H1 (cell line): ENCODE data around the gene LRRC27. TPM values are rescaled to one million over a fixed set of nuclear protein-coding genes. Genes with fewer than 3 reads are reported as not detected.

ENCODE experiments used
- CTCF ChIA-PET: fragments of 300-600 bp; sonication (Branson Sonifier 250); formaldehyde crosslinking; loops from one replicate; lab custom pipeline; 2021; ENCODE audit not compliant: partially characterized antibody; lab: Charles Lee
- POLR2A ChIA-PET: fragments of 300-600 bp; sonication (Branson Sonifier 250); formaldehyde crosslinking; loops from one replicate; lab custom pipeline; 2021; ENCODE audit warnings: inconsistent platforms; ENCODE audit not compliant: partially characterized antibody; lab: Charles Lee
- DNase-seq, 2 experiments: peaks; one replicate each; pipeline versions ENCODE4 v3.0.0 to v3.0.0-alpha.2; 2010 to 2022; ENCODE audit warnings: low spot score in 2 of 2, low read depth in 1 of 2, mixed read lengths in 1 of 2
- FAIRE-seq: peaks from 2 replicates; lab custom pipeline; 2011; peaks lifted over from hg19 to GRCh38; lab: Jason Lieb, UNC
- H2AFZ ChIP-seq: 2 replicates; pipeline ENCODE4 v1.8.1; 2012; ENCODE audit warnings: low read length, inconsistent platforms
- H2AK5ac ChIP-seq: 2 replicates; pipeline ENCODE4 v1.6.1; 2013; ENCODE audit warnings: low read depth, low read length
- H2BK120ac ChIP-seq: replicated peaks from 2 replicates; pipeline ENCODE3; 2013; ENCODE audit warnings: low read depth, low read length, inconsistent platforms
- H2BK12ac ChIP-seq: 2 replicates; pipeline ENCODE4 v1.6.1; 2013; ENCODE audit warnings: low read depth, low read length
- H2BK15ac ChIP-seq: 2 replicates; pipeline ENCODE4 v1.6.1; 2013; ENCODE audit warnings: low read length
- H2BK20ac ChIP-seq: 2 replicates; pipeline ENCODE4 v1.6.1; 2013; ENCODE audit warnings: low read length
- H2BK5ac ChIP-seq: 2 replicates; pipeline ENCODE4 v1.6.1; 2013; ENCODE audit warnings: low read depth, low read length
- H3K14ac ChIP-seq: 2 replicates; pipeline ENCODE4 v1.6.1; 2013; ENCODE audit warnings: inconsistent platforms; ENCODE audit not compliant: insufficient read length
- H3K18ac ChIP-seq: 2 replicates; pipeline ENCODE4 v1.6.1; 2013; ENCODE audit warnings: low read length; ENCODE audit errors: extremely low read depth
- H3K23ac ChIP-seq: 2 replicates; pipeline ENCODE4 v1.6.1; 2013; ENCODE audit warnings: inconsistent platforms; ENCODE audit not compliant: insufficient read length
- H3K23me2 ChIP-seq: 2 replicates; pipeline ENCODE4 v1.6.1; 2013; ENCODE audit warnings: low read depth, low read length
- H3K27ac ChIP-seq: 2 replicates; pipeline ENCODE4 v1.6.1; 2011; ENCODE audit warnings: low read depth, low read length, inconsistent platforms
- H3K27me3 ChIP-seq, 4 experiments: replicated peaks in 1 of 4; 1 replicate in 1 of 4; 2 replicates in 3 of 4; pipeline versions ENCODE4 v1.6.1 to v1.8.1; 2011 to 2013; ENCODE audit warnings: low read length in 3 of 4, mild to moderate bottlenecking in 3 of 4, inconsistent platforms in 2 of 4, mixed read lengths in 2 of 4, moderate library complexity in 1 of 4; ENCODE audit not compliant: control insufficient read depth in 3 of 4, insufficient read depth in 3 of 4; ENCODE audit errors: extremely low read depth in 1 of 4
- H3K36me3 ChIP-seq, 4 experiments: 2 replicates each; pipeline versions ENCODE4 v1.6.1 to v1.8.1; 2011 to 2013; ENCODE audit warnings: mild to moderate bottlenecking in 4 of 4, low read length in 3 of 4, moderate library complexity in 2 of 4, control low read depth in 1 of 4, inconsistent platforms in 1 of 4; ENCODE audit not compliant: insufficient read depth in 4 of 4, control insufficient read depth in 2 of 4
- H3K4ac ChIP-seq: replicated peaks from 2 replicates; pipeline ENCODE3; 2013; ENCODE audit warnings: low read length, low read depth, mixed read lengths, inconsistent platforms; ENCODE audit not compliant: insufficient read length
- H3K4me1 ChIP-seq, 4 experiments: replicated peaks in 1 of 4; 1 replicate in 1 of 4; 2 replicates in 3 of 4; pipeline versions ENCODE4 v1.6.1 to v1.8.1; 2011 to 2013; ENCODE audit warnings: low read length in 3 of 4, inconsistent platforms in 2 of 4, mixed read lengths in 1 of 4; ENCODE audit not compliant: insufficient read depth in 4 of 4, control insufficient read depth in 3 of 4
- H3K4me2 ChIP-seq, 2 experiments: 2 replicates each; pipeline versions ENCODE4 v1.6.1 to v1.8.1; 2011 to 2013; ENCODE audit warnings: low read depth in 2 of 2, low read length in 2 of 2, control low read depth in 1 of 2, inconsistent platforms in 1 of 2, mild to moderate bottlenecking in 1 of 2; ENCODE audit not compliant: insufficient read depth in 1 of 2
- H3K4me3 ChIP-seq, 4 experiments: fragments of 200-600, 300-600 bp in 1 of 4; sonication (generic), shearing (Covaris generic), sonication (Bioruptor Twin) in 1 of 4; 2 replicates each; pipeline versions ENCODE4 v1.5.1 to v1.8.1; 2011 to 2016; ENCODE audit warnings: low read length in 4 of 4, low read depth in 3 of 4, control low read depth in 2 of 4, inconsistent platforms in 2 of 4, mild to moderate bottlenecking in 2 of 4, mixed read lengths in 1 of 4, moderate library complexity in 1 of 4; ENCODE audit not compliant: insufficient read depth in 2 of 4; ENCODE audit errors: extremely low read depth in 1 of 4
- H3K56ac ChIP-seq: replicated peaks from 2 replicates; pipeline ENCODE3; 2013; ENCODE audit warnings: low read depth, mild to moderate bottlenecking, mixed read lengths, low read length, inconsistent platforms; ENCODE audit not compliant: insufficient read length
- H3K79me1 ChIP-seq: 2 replicates; pipeline ENCODE4 v1.6.1; 2013; ENCODE audit warnings: low read depth, low read length, control low read depth
- H3K79me2 ChIP-seq, 2 experiments: 2 replicates each; pipeline versions ENCODE4 v1.6.1 to v1.8.1; 2012 to 2013; ENCODE audit warnings: low read length in 2 of 2, mild to moderate bottlenecking in 2 of 2, inconsistent platforms in 1 of 2; ENCODE audit not compliant: insufficient read depth in 2 of 2, control insufficient read depth in 1 of 2
- H3K9ac ChIP-seq, 4 experiments: replicated peaks in 1 of 4; 1 replicate in 1 of 4; 2 replicates in 3 of 4; pipeline versions ENCODE4 v1.6.1 to v1.8.1; 2011 to 2013; ENCODE audit warnings: low read depth in 3 of 4, low read length in 3 of 4, control low read depth in 2 of 4, mild to moderate bottlenecking in 2 of 4, moderate library complexity in 2 of 4, inconsistent platforms in 1 of 4; ENCODE audit errors: extremely low read depth in 1 of 4
- H3K9me3 ChIP-seq, 2 experiments: 2 replicates each; pipeline versions ENCODE4 v1.6.1 to v1.8.1; 2012 to 2013; ENCODE audit warnings: mild to moderate bottlenecking in 2 of 2, moderate library complexity in 2 of 2, control low read depth in 1 of 2, inconsistent platforms in 1 of 2, low read depth in 1 of 2, low read length in 1 of 2, mixed read lengths in 1 of 2; ENCODE audit not compliant: insufficient read depth in 2 of 2
- H4K20me1 ChIP-seq, 2 experiments: replicated peaks in 1 of 2; 2 replicates each; pipeline versions ENCODE3 to v1.8.1; 2011 to 2013; ENCODE audit warnings: inconsistent platforms in 2 of 2, low read length in 2 of 2, mild to moderate bottlenecking in 1 of 2; ENCODE audit not compliant: insufficient read depth in 2 of 2, control insufficient read depth in 1 of 2
- H4K5ac ChIP-seq: 2 replicates; pipeline ENCODE4 v1.6.1; 2013; ENCODE audit warnings: low read length, low read depth, mixed read lengths, inconsistent platforms; ENCODE audit not compliant: insufficient read length
- H4K8ac ChIP-seq: 2 replicates; pipeline ENCODE4 v1.8.0; 2013; ENCODE audit warnings: mild to moderate bottlenecking, moderate library complexity, low read length, inconsistent platforms; ENCODE audit not compliant: insufficient read depth; ENCODE audit errors: extremely low read depth
- H4K91ac ChIP-seq: replicated peaks from 2 replicates; pipeline ENCODE3; 2013; ENCODE audit warnings: low read length, mixed read lengths, inconsistent platforms; ENCODE audit not compliant: insufficient read length
- ASH2L ChIP-seq: fragments of 200-600, 300-600 bp; sonication (generic); IDR thresholded peaks from one replicate; pipeline ENCODE4 v1.7.1; 2017; ENCODE audit warnings: low read length
- EP300 ChIP-seq, 2 experiments: IDR thresholded peaks; 1 replicate in 1 of 2; 2 replicates in 1 of 2; pipeline ENCODE4 v1.6.1; 2011 to 2012; ENCODE audit warnings: low read depth in 2 of 2, low read length in 2 of 2, mild to moderate bottlenecking in 2 of 2, borderline replicate concordance in 1 of 2, inconsistent platforms in 1 of 2, moderate library complexity in 1 of 2
- RXRA ChIP-seq: IDR thresholded peaks from 2 replicates; pipeline ENCODE4 v1.6.1; 2011; ENCODE audit warnings: low read depth, mild to moderate bottlenecking, low read length, moderate library complexity; ENCODE audit not compliant: insufficient read depth
- SP4 ChIP-seq: IDR thresholded peaks from 2 replicates; pipeline ENCODE4 v1.6.1; 2012; ENCODE audit warnings: low read length, inconsistent platforms
- WGBS, 2 experiments: shearing (Covaris generic) in 1 of 2; methylation state at CpG; one replicate each; pipeline versions ENCODE4 v1.1.6 to v1.1.7; 2013 to 2015; ENCODE audit warnings: low lambda C conversion rate in 2 of 2, mixed read lengths in 2 of 2, inconsistent platforms in 1 of 2, low coverage in 1 of 2, missing lambda C conversion rate in 1 of 2; ENCODE audit not compliant: insufficient replicate concordance in 2 of 2, insufficient coverage in 1 of 2, insufficient read length in 1 of 2; ENCODE audit errors: extremely low coverage in 1 of 2, missing lambda C conversion rate in 1 of 2; 5-methylcytosine and 5-hydroxymethylcytosine counted together
- polyA plus RNA-seq, 7 experiments: library from polyadenylated mRNA; depleted of rRNA in 3 of 7; stranded (reverse) in 5 of 7; unstranded in 2 of 7; fragments of >200 nt in 5 of 7; fragments of 200-250 nt in 2 of 7; gene quantifications; 1 replicate in 5 of 7; 2 replicates in 1 of 7; 4 replicates in 1 of 7; pipeline versions ENCODE4 v1.2.1 to v1.2.3, GENCODE V29; 2011 to 2013; ENCODE audit warnings: missing spikeins in 2 of 7, mixed read lengths in 2 of 7
- total RNA-seq: library from RNA; stranded (reverse); fragmentation: NEBNext Ultra II Directional; extraction: Animal tissue kit (Norgen Biotek cat#: 25700); gene quantifications from 2 replicates; pipeline ENCODE4 v1.2.1, GENCODE V29; 2021

The LRRC27 gene
- total and polyA plus RNA-seq, 2 of the 8 experiments (the other 6 are each of a cell fraction or from before 2014, with no cell fraction given), result 1.2 to 3.8 TPM

GRCh38 chr10:132420981-132421846 is 89.2 kb downstream of the LRRC27 start:
- no peak overlapping the region; a peak in 1 of 4 replicates for H3K4me2 ChIP-seq
- no peak overlapping the region for H2BK120ac ChIP-seq
- no peaks in the 10 kb centered on the region for H3K79me2 ChIP-seq

More at GRCh38 chr10:132420981-132421846, 89.2 kb downstream of the LRRC27 start:
- Histone ChIP-seq H3K9me3 (peaks cover 0 to 5% of the 10 kb centered on the region in 2 experiments; a peak in 1 of 4 replicates), H3K27me3 (no peaks in the 10 kb centered on the region), H4K91ac (peak overlapping the region; percentile 52), H4K5ac (peak overlapping the region; percentile 13), H3K27ac (no peak overlapping the region), H3K14ac (no peak overlapping the region), H3K4me3 (no peak overlapping the region), H3K23me2 (peaks cover 4% of the 10 kb centered on the region; the same call in 1 of the 2 replicates), H3K4ac (peak overlapping the region; percentile 21), H3K36me3 (no peaks in the 10 kb centered on the region), H2BK12ac (0 out of 2 replicates have a peak overlapping the region, but pooled peaks have one; percentile 17), H2AFZ (no peak overlapping the region), H2AK5ac (0 out of 2 replicates have a peak overlapping the region, but pooled peaks have one; percentile 24), H3K4me1 (peaks cover 9 to 36% (median 22%) of the 10 kb centered on the region in 4 experiments), H3K18ac (no peak overlapping the region; the same call in none of the 2 replicates), H3K9ac (no peak overlapping the region), H3K79me1 (no peaks in the 10 kb centered on the region), H4K8ac (peak overlapping the region; percentile 71; the same call in 1 of the 2 replicates), H2BK5ac (peak overlapping the region; percentile 30; the same call in 1 of the 2 replicates), H3K56ac (peak overlapping the region; percentile 10)
- ChIA-PET POLR2A (interaction anchor here (0.6 to 6.5 kb wide), 7 partner anchors 10 to 26 kb away, joined by 3 to 71 read pairs (median 3); no protein-coding TSS in a partner anchor), CTCF (interaction anchor here (0.6 to 3.1 kb wide), 7 partner anchors 15 to 234 kb away, joined by 3 to 19 read pairs (median 5); no protein-coding TSS in a partner anchor)
- DNase-seq (no peak), FAIRE-seq (no peak)
- WGBS, 2 experiments, result 80% methylated on average over 25 of the region's 33 CpGs; no CpG with 5 or more reads in 1 of the 2 experiments
- TF ChIP-seq SP4, result no peak
- TF ChIP-seq ASH2L, result no peak
- no peak for TF ChIP-seq RXRA
- TF ChIP-seq EP300 (IDR thresholded peaks at IDR 0.05; ENCODE audit: borderline replicate concordance in 1 of 2, low read depth in 2 of 2, low read length in 2 of 2), result no peak
- TF ChIP-seq, all 59 proteins: peak for 0
- H2BK20ac ChIP-seq, result 0 out of 2 replicates have a peak overlapping the region, but pooled peaks have one; percentile 61
- H4K20me1 ChIP-seq, result peaks cover 0 to 4% of the 10 kb centered on the region in 2 experiments
- no peak overlapping the region for H3K23ac ChIP-seq
- H2BK15ac ChIP-seq, result no peak overlapping the region
